Measurements from ENCODE around the gene SF1. TPM values are rescaled to one million over a fixed set of nuclear protein-coding genes. Genes with fewer than 3 reads are reported as not detected.
A peak's percentile ranks its signal among the peaks of the same experiment; 100 is the strongest.

SF1 gene
- total and polyA plus RNA-seq, 9 of the 15 experiments (the other 6 are each of a cell fraction or from before 2014, with no cell fraction given): 13.1 to 334 (median 111) TPM

- ChIA-PET POLR2A (interaction anchor here (0.6 to 1.2 kb wide), 5 partner anchors 8 to 266 kb away, joined by 3 to 5 read pairs (median 3); no protein-coding TSS in a partner anchor), CTCF (ENCODE audit: low intra/inter-chr PET ratio) (no interaction called here)
- Histone ChIP-seq H3K79me2 (ENCODE audit: control insufficient read depth, insufficient read depth, low read length) (no peaks in the 10 kb centered on the region), H3K9me1 (ENCODE audit: control insufficient read depth, insufficient read depth, low read length) (no peaks in the 10 kb centered on the region), H3K4me2 (ENCODE audit: insufficient read depth, low read length) (peak overlapping the region; percentile 52; the same call in 1 of the 2 replicates), H3K4me3 (no peak overlapping the region), H4K20me1 (replicated peaks; ENCODE audit: control insufficient read depth, insufficient read depth, low read length) (no peaks in the 10 kb centered on the region), H3K27ac (ENCODE audit: extremely low read depth, low read depth, low read length) (no peak overlapping the region), H3K4me1 (replicated peaks in 1 of 2; ENCODE audit: control insufficient read depth in 2 of 2, insufficient read depth in 2 of 2, low read length in 2 of 2) (peaks cover 13 to 63% of the 10 kb centered on the region in 2 experiments), H3K9ac (ENCODE audit: insufficient read depth in 1 of 2, low read depth in 2 of 2, low read length in 2 of 2) (peak overlapping the region; percentile 48 to 82; a peak in 3 of 4 replicates), H3K9me3 (replicated peaks; ENCODE audit: control insufficient read depth, insufficient read depth, low read depth, low read length) (no peaks in the 10 kb centered on the region), H2AFZ (ENCODE audit: low read depth, low read length) (peak overlapping the region; percentile 93), H3K27me3 (ENCODE audit: control insufficient read depth in 2 of 2, insufficient read depth in 2 of 2, low read length in 2 of 2) (no peaks in the 10 kb centered on the region), H3K36me3 (ENCODE audit: control insufficient read depth, insufficient read depth, low read length) (no peaks in the 10 kb centered on the region)
- FAIRE-seq (no peak), ATAC-seq (no peak), DNase-seq (ENCODE audit: extremely low read depth in 1 of 4, low spot score in 3 of 4) (no peak)
- intact Hi-C loops (cut with micrococcal nuclease) (no loop called here), in situ Hi-C loops (cut with MboI) (no loop called here)
- TF ChIP-seq CXXC5 (CRISPR knock-in tag; IDR thresholded peaks at IDR 0.05) (0 out of 2 replicates have a peak, but pooled peaks have one; percentile 2), MCM2 (IDR thresholded peaks at IDR 0.05; ENCODE audit: low read depth) (no peak), ZBTB17 (CRISPR knock-in tag; IDR thresholded peaks at IDR 0.05) (no peak), GABPB1 (CRISPR knock-in tag; IDR thresholded peaks at IDR 0.05) (no peak), BHLHE40 (IDR thresholded peaks at IDR 0.05; ENCODE audit: low read length) (no peak), HNRNPUL1 (IDR thresholded peaks at IDR 0.05; ENCODE audit: low read length) (no peak), JUND (IDR thresholded peaks at IDR 0.05; ENCODE audit: borderline replicate concordance, low read depth, low read length) (no peak), JUND (tag; IDR thresholded peaks at IDR 0.05; ENCODE audit: borderline replicate concordance, low read depth, low read length) (no peak), NRF1 (conservative IDR thresholded peaks at IDR 0.05 in 1 of 2, IDR thresholded peaks at IDR 0.05 in 1 of 2) (0 out of 4 replicates have a peak, but pooled peaks of 1 of the 2 experiments have one; percentile 3), FOXP1 (CRISPR knock-in tag; IDR thresholded peaks at IDR 0.05) (0 out of 2 replicates have a peak, but pooled peaks have one; percentile 37), PHB (CRISPR knock-in tag; IDR thresholded peaks at IDR 0.05) (no peak), ZFP36 (IDR thresholded peaks at IDR 0.05; ENCODE audit: low read depth, low read length, partially characterized antibody) (no peak), ZNF740 (CRISPR knock-in tag; IDR thresholded peaks at IDR 0.05) (0 out of 2 replicates have a peak, but pooled peaks have one; percentile 30), ZNF740 (tag; IDR thresholded peaks at IDR 0.05) (no peak), SMAD4 (CRISPR knock-in tag; conservative IDR thresholded peaks at IDR 0.05) (0 out of 2 replicates have a peak, but pooled peaks have one; percentile 15), L3MBTL2 (IDR thresholded peaks at IDR 0.05) (peak; percentile 38; the same call in 1 of the 2 replicates), PRDM10 (IDR thresholded peaks at IDR 0.05; ENCODE audit: partially characterized antibody) (no peak)
- BruUV-seq (replicated peaks): no TSS peak
- 80% methylated on average over 20 of the region's 21 CpGs for WGBS (ENCODE audit: insufficient coverage, low coverage, missing lambda C conversion rate)
Measured at GRCh38 chr11:64754919-64755662, 23.3 kb downstream of the SF1 start.

All from K562 (cell line).